Neuronal stem cell (in vitro differentiated cells): ENCODE measurements around the gene WWOX.

ENCODE experiments used
- DNase-seq: peaks from one replicate; pipeline ENCODE4 v3.0.0-alpha.2; 2013; ENCODE audit warnings: low spot score
- H2AFZ ChIP-seq: one replicate; pipeline ENCODE4 v1.6.1; 2013; ENCODE audit warnings: mild to moderate bottlenecking, low read length, inconsistent platforms
- H2AK5ac ChIP-seq: 2 replicates; pipeline ENCODE4 v1.6.1; 2013; ENCODE audit warnings: low read depth, mild to moderate bottlenecking, inconsistent platforms, low read length, moderate library complexity, mixed read lengths
- H2BK120ac ChIP-seq: 2 replicates; pipeline ENCODE4 v1.6.1; 2013; ENCODE audit warnings: low read depth, mild to moderate bottlenecking, inconsistent platforms, low read length, moderate library complexity, mixed read lengths
- H2BK12ac ChIP-seq: one replicate; pipeline ENCODE4 v1.6.1; 2013; ENCODE audit warnings: low read length, inconsistent platforms
- H2BK15ac ChIP-seq: 2 replicates; pipeline ENCODE4 v1.6.1; 2013; ENCODE audit warnings: mild to moderate bottlenecking, low read length, inconsistent platforms, mixed read lengths
- H2BK5ac ChIP-seq: one replicate; pipeline ENCODE4 v1.6.1; 2013; ENCODE audit warnings: inconsistent platforms, mild to moderate bottlenecking, low read length, moderate library complexity
- H3K14ac ChIP-seq: one replicate; pipeline ENCODE4 v1.6.1; 2013; ENCODE audit warnings: low read length, inconsistent platforms
- H3K18ac ChIP-seq: 2 replicates; pipeline ENCODE4 v1.6.1; 2013; ENCODE audit warnings: low read length, inconsistent platforms
- H3K23ac ChIP-seq: 2 replicates; pipeline ENCODE4 v1.6.1; 2013; ENCODE audit warnings: low read depth, mild to moderate bottlenecking, mixed read lengths, low read length, inconsistent platforms; ENCODE audit not compliant: poor library complexity
- H3K27ac ChIP-seq: replicated peaks from 3 replicates; pipeline ENCODE4 v1.5.1; 2013; ENCODE audit warnings: low read length, inconsistent platforms
- H3K27me3 ChIP-seq, 3 experiments: 2 replicates each; pipeline ENCODE4 v1.6.1; 2013; ENCODE audit warnings: low read length in 3 of 3, mild to moderate bottlenecking in 2 of 3, inconsistent platforms in 1 of 3, low read depth in 1 of 3, mixed read lengths in 1 of 3, moderate library complexity in 1 of 3; ENCODE audit not compliant: control insufficient read depth in 3 of 3, insufficient read depth in 3 of 3
- H3K36me3 ChIP-seq, 2 donors: replicated peaks in 1 of 2; 2 replicates each; pipeline ENCODE4 v1.6.1; 2013; ENCODE audit warnings: low read length in 2 of 2; ENCODE audit not compliant: control insufficient read depth in 2 of 2, insufficient read depth in 2 of 2
- H3K4ac ChIP-seq: 2 replicates; pipeline ENCODE4 v1.6.1; 2013; ENCODE audit warnings: inconsistent platforms, mild to moderate bottlenecking, low read length, moderate library complexity
- H3K4me1 ChIP-seq, 2 donors: 1 replicate in 1 of 2; 2 replicates in 1 of 2; pipeline ENCODE4 v1.6.1; 2013; ENCODE audit warnings: low read length in 2 of 2, low read depth in 1 of 2; ENCODE audit not compliant: control insufficient read depth in 2 of 2, insufficient read depth in 1 of 2
- H3K4me2 ChIP-seq: one replicate; pipeline ENCODE4 v1.6.1; 2013; ENCODE audit warnings: mild to moderate bottlenecking, low read length, inconsistent platforms; ENCODE audit not compliant: insufficient read depth, poor library complexity, severe bottlenecking
- H3K4me3 ChIP-seq, 2 donors: 2 replicates each; pipeline ENCODE4 v1.5.1; 2013; ENCODE audit warnings: low read length in 2 of 2, mild to moderate bottlenecking in 2 of 2, inconsistent platforms in 1 of 2, moderate library complexity in 1 of 2
- H3K79me1 ChIP-seq: one replicate; pipeline ENCODE4 v1.6.1; 2013; ENCODE audit warnings: low read depth, mild to moderate bottlenecking, inconsistent platforms, low read length, moderate library complexity
- H3K9ac ChIP-seq: one replicate; pipeline ENCODE4 v1.6.1; 2013; ENCODE audit warnings: mild to moderate bottlenecking, low read depth, low read length, inconsistent platforms; ENCODE audit not compliant: poor library complexity
- H3K9me3 ChIP-seq, 2 donors: replicated peaks in 1 of 2; 2 replicates each; pipeline versions ENCODE3 to v1.6.1; 2013; ENCODE audit warnings: low read length in 2 of 2, mild to moderate bottlenecking in 2 of 2, inconsistent platforms in 1 of 2, low read depth in 1 of 2, mixed read lengths in 1 of 2, moderate library complexity in 1 of 2; ENCODE audit not compliant: control insufficient read depth in 2 of 2, insufficient read depth in 1 of 2
- H4K8ac ChIP-seq: one replicate; pipeline ENCODE4 v1.6.1; 2013; ENCODE audit warnings: low read depth, mild to moderate bottlenecking, inconsistent platforms, low read length, moderate library complexity
- H4K91ac ChIP-seq: one replicate; pipeline ENCODE4 v1.6.1; 2013; ENCODE audit warnings: low read length, low read depth, mild to moderate bottlenecking, inconsistent platforms; ENCODE audit not compliant: poor library complexity
- WGBS, 2 donors: extraction: QIAGEN DNeasy Blood & Tissue Kit; methylation state at CpG; one replicate each; pipeline ENCODE4 v1.1.7; 2013; ENCODE audit warnings: missing lambda C conversion rate in 2 of 2, mixed read lengths in 1 of 2; ENCODE audit not compliant: insufficient read length in 2 of 2, insufficient replicate concordance in 1 of 2; ENCODE audit errors: extremely low coverage in 2 of 2; 5-methylcytosine and 5-hydroxymethylcytosine counted together

The WWOX gene

DNA sequence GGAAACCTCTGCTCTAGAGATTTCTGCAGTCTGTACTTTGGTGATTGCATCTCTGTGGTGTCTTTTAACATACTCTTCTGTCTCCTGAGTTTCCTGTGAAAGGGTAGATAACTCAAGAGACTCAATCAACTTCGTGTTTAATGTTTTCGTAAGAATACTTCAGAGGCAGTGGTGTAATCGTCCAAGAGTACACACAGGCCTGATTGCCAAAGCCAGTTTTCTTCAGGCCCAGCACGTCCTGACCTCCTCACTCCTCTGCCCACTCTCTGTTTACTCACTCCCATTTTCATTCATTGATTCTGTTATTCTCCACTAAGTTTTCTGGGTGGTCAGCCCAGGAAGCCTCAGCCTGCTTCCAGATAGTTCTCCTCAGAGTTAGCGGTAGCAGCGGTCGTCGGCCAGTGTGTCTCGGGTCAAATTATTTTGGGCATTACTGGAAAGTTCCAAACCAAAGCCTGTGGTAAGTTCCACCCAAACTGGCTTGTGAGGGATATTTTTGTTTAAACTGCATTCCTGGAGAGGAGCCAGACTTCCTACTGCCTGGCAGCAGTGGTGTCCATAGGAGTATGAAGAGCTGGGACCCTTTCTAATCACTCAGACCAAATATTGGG lies 293.2 kb downstream of the WWOX start:
- no peak overlapping the region for H3K27ac ChIP-seq

DNA sequence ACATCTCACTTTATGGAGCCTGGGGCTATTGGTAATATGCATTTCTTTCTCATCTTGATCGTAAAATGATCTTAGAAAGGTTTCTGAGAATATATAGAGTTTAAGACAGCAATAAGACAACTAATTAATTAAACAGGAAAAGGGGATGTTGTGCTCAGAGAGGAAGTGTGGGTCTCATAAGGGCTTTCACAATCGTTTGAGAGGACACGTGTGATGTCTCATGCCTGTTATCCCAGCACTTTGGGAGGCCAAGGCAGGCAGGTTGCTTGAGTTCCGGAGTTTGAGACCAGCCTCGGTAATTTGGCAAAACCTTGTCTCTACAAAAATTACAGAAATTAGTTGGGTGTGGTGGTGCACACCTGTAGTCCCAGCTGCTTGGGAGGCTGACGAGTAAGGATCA lies 295.6 kb downstream of the WWOX start:
- Histone ChIP-seq H2AFZ (no peak overlapping the region), H3K4me3 (no peak overlapping the region), H2BK5ac (no peak overlapping the region), H4K8ac (no peak overlapping the region), H3K23ac (no peak overlapping the region), H3K27ac (no peak overlapping the region), H3K9me3 (peaks cover 11 to 20% of the 10 kb centered on the region in 2 donors), H3K14ac (no peak overlapping the region), H3K36me3 (no peaks in the 10 kb centered on the region), H2BK120ac (no peak overlapping the region), H3K4ac (no peak overlapping the region), H2AK5ac (no peak overlapping the region), H4K91ac (no peak overlapping the region), H2BK12ac (no peak overlapping the region), H3K18ac (no peak overlapping the region), H2BK15ac (no peak overlapping the region), H3K4me1 (peaks cover 2 to 3% of the 10 kb centered on the region in 2 donors), H3K9ac (no peak overlapping the region), H3K4me2 (no peak overlapping the region), H3K27me3 (no peaks in the 10 kb centered on the region), H3K79me1 (no peaks in the 10 kb centered on the region)
- WGBS, 2 donors, result no CpG with 5 or more reads among the region's 6 CpGs
- no peak for DNase-seq

More for the DNA sequence above, 293.2 kb downstream of the WWOX start:
- H3K4ac ChIP-seq, result no peak overlapping the region
- H3K9ac ChIP-seq, result no peak overlapping the region
- H2AK5ac ChIP-seq, result no peak overlapping the region
- no peak overlapping the region for H4K8ac ChIP-seq
- H3K4me3 ChIP-seq, result no peak overlapping the region
- no peak overlapping the region for H3K14ac ChIP-seq
- H3K36me3 ChIP-seq, result no peaks in the 10 kb centered on the region
- no peaks in the 10 kb centered on the region for H3K79me1 ChIP-seq
- no peaks in the 10 kb centered on the region for H3K27me3 ChIP-seq
- no CpG with 5 or more reads among the region's 9 CpGs for WGBS, 2 donors
- H3K23ac ChIP-seq, result no peak overlapping the region
- peaks cover 0 to 2% of the 10 kb centered on the region in 2 donors for H3K4me1 ChIP-seq
- no peak overlapping the region for H4K91ac ChIP-seq
- no peak overlapping the region for H3K18ac ChIP-seq
- no peak overlapping the region for H2BK12ac ChIP-seq
- no peak overlapping the region for H2BK120ac ChIP-seq
- no peak overlapping the region for H2BK15ac ChIP-seq
- no peak for DNase-seq
- H2BK5ac ChIP-seq, result no peak overlapping the region
- no peak overlapping the region for H3K4me2 ChIP-seq
- H2AFZ ChIP-seq, result no peak overlapping the region
- H3K9me3 ChIP-seq, result peaks cover 11 to 20% of the 10 kb centered on the region in 2 donors

- no peak overlapping the region for H2BK15ac ChIP-seq
- H3K14ac ChIP-seq, result no peak overlapping the region
- H3K4me2 ChIP-seq, result no peak overlapping the region
- H2AK5ac ChIP-seq, result no peak overlapping the region
- peaks cover 2 to 3% of the 10 kb centered on the region in 2 donors for H3K4me1 ChIP-seq
- H3K27me3 ChIP-seq, result no peaks in the 10 kb centered on the region
- no peaks in the 10 kb centered on the region for H3K36me3 ChIP-seq
- WGBS, 2 donors, result no CpG with 5 or more reads among the region's 2 CpGs
- H4K8ac ChIP-seq, result no peak overlapping the region
- H2BK5ac ChIP-seq, result no peak overlapping the region
- H3K18ac ChIP-seq, result no peak overlapping the region
- no peak overlapping the region for H2AFZ ChIP-seq
- H3K4me3 ChIP-seq, result no peak overlapping the region
- H3K23ac ChIP-seq, result no peak overlapping the region
- H3K9me3 ChIP-seq, result peaks cover 11 to 20% of the 10 kb centered on the region in 2 donors
- H2BK120ac ChIP-seq, result no peak overlapping the region
- H3K4ac ChIP-seq, result no peak overlapping the region
- no peak overlapping the region for H2BK12ac ChIP-seq
- H3K27ac ChIP-seq, result no peak overlapping the region
- no peaks in the 10 kb centered on the region for H3K79me1 ChIP-seq
- no peak for DNase-seq
- no peak overlapping the region for H3K9ac ChIP-seq
- H4K91ac ChIP-seq, result no peak overlapping the region
Observed at GRCh38 chr16:78396046-78396445, 296.6 kb downstream of the WWOX start.

DNA sequence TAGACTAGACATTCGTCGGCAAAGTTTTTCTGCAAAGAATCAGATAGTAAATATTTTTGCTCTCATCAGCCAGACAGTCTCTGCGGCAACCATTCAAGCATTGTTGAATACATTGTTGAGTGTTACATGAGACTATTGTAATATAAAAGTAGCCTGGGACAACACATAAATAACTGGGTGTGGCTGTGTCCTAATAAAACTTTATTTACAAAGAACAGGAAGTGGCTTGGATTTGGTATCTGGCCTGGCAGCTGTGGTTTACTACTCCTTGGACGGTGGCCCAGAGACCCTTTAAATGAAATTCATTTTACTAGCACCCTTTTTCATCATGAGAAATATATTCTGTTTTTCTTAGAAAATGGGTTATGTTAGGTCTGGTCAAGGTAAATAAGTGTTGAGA lies 297.2 kb downstream of the WWOX start:
- Histone ChIP-seq H2AK5ac (no peak overlapping the region), H2BK5ac (no peak overlapping the region), H2AFZ (no peak overlapping the region), H3K9ac (no peak overlapping the region), H3K14ac (no peak overlapping the region), H3K4me1 (peaks cover 2 to 3% of the 10 kb centered on the region in 2 donors), H3K4me3 (no peak overlapping the region), H4K91ac (no peak overlapping the region), H3K79me1 (no peaks in the 10 kb centered on the region), H3K27ac (no peak overlapping the region), H3K27me3 (no peaks in the 10 kb centered on the region), H3K18ac (no peak overlapping the region), H2BK120ac (no peak overlapping the region), H4K8ac (no peak overlapping the region), H3K36me3 (no peaks in the 10 kb centered on the region), H2BK15ac (no peak overlapping the region), H2BK12ac (no peak overlapping the region), H3K9me3 (peaks cover 11 to 16% of the 10 kb centered on the region in 2 donors), H3K4me2 (no peak overlapping the region), H3K4ac (no peak overlapping the region), H3K23ac (no peak overlapping the region)
- DNase-seq, result no peak
- no CpG with 5 or more reads among the region's 4 CpGs for WGBS, 2 donors
